ENCODE measurements around the gene UBAC1. TPM values are rescaled to one million over a fixed set of nuclear protein-coding genes. Genes with fewer than 3 reads are reported as not detected.
A peak's percentile ranks its signal among the peaks of the same experiment; 100 is the strongest.

UBAC1 gene
- polyA plus RNA-seq, 1 donor (not counting 4 experiments of a cell fraction or from before 2014, with no cell fraction given): 50.7 TPM

DNA sequence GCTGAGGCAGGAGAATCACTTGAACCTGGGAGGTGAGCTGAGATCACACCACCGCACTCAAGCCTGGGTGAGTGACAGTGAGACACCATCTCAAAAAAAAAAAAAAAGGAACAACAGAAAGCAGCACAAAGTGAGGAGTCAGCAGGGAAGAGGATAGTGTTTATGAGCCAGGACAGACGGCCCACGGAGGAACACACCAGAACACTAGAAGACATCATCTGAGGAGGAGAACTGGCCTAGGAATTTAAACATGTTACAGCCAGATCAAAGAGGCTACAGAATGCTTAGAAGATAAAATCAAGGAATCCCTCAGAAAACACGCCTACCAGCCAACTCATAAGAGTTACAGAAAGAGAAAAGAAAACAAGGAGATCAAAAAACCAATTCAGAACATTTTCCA is 12.2 kb downstream of the UBAC1 start:
- peaks cover 17 to 42% of the 10 kb centered on the region in 2 experiments for H3K36me3 ChIP-seq (ENCODE audit: control insufficient read depth in 2 of 2, extremely low read depth in 1 of 2, insufficient read depth in 2 of 2, low read length in 2 of 2)
- DNase-seq (ENCODE audit: low read depth, low spot score): no peak
- peak overlapping the region; percentile 32 for H3K4me2 ChIP-seq (ENCODE audit: control insufficient read depth, extremely low read depth, insufficient read depth, low read depth, low read length)
- H3K79me2 ChIP-seq (ENCODE audit: control insufficient read depth, insufficient read depth, low read length): peaks cover 1% of the 10 kb centered on the region
- H3K27me3 ChIP-seq (ENCODE audit: control insufficient read depth, extremely low read depth, insufficient read depth, low read length): no peaks in the 10 kb centered on the region
- dilution Hi-C loops (cut with MboI; ENCODE audit: extremely low pct_ligation_motif_present, low sequenced_read_pairs): no loop called here
- H2AFZ ChIP-seq (ENCODE audit: control insufficient read depth, low read length): no peak overlapping the region
- peak overlapping the region; percentile 95 for H3K27ac ChIP-seq (ENCODE audit: control insufficient read depth, insufficient read depth, low read length)
- H3K9me1 ChIP-seq (ENCODE audit: control insufficient read depth, extremely low read depth, insufficient read depth, low read length): no peaks in the 10 kb centered on the region
- H3K9ac ChIP-seq (ENCODE audit: control insufficient read depth, extremely low read depth, insufficient read depth, low read length): no peak overlapping the region
- H4K20me1 ChIP-seq (ENCODE audit: control insufficient read depth, extremely low read depth, insufficient read depth, low read length): no peaks in the 10 kb centered on the region
- H3K4me1 ChIP-seq (ENCODE audit: control insufficient read depth, extremely low read depth, insufficient read depth, low read length): peaks cover 43% of the 10 kb centered on the region
- H3K9me3 ChIP-seq (ENCODE audit: control insufficient read depth, low read depth, low read length): no peaks in the 10 kb centered on the region
- TF ChIP-seq, protein P1, sequence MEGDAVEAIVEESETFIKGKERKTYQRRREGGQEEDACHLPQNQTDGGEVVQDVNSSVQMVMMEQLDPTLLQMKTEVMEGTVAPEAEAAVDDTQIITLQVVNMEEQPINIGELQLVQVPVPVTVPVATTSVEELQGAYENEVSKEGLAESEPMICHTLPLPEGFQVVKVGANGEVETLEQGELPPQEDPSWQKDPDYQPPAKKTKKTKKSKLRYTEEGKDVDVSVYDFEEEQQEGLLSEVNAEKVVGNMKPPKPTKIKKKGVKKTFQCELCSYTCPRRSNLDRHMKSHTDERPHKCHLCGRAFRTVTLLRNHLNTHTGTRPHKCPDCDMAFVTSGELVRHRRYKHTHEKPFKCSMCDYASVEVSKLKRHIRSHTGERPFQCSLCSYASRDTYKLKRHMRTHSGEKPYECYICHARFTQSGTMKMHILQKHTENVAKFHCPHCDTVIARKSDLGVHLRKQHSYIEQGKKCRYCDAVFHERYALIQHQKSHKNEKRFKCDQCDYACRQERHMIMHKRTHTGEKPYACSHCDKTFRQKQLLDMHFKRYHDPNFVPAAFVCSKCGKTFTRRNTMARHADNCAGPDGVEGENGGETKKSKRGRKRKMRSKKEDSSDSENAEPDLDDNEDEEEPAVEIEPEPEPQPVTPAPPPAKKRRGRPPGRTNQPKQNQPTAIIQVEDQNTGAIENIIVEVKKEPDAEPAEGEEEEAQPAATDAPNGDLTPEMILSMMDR (optimal IDR thresholded peaks at IDR 0.05 in 1 of 3, IDR thresholded peaks at IDR 0.05 in 1 of 3, conservative IDR thresholded peaks at IDR 0.05 in 1 of 3; ENCODE audit: extremely low read depth in 1 of 3, insufficient read depth in 2 of 3, low read length in 3 of 3): no peak
- TF ChIP-seq EZH2 (IDR thresholded peaks at IDR 0.05; ENCODE audit: low read length): no peak
- FAIRE-seq: no peak
- H3K4me3 ChIP-seq (ENCODE audit: control insufficient read depth in 2 of 3, extremely low read depth in 1 of 3, insufficient read depth in 2 of 3, low read depth in 1 of 3, low read length in 3 of 3): no peak overlapping the region

DNA sequence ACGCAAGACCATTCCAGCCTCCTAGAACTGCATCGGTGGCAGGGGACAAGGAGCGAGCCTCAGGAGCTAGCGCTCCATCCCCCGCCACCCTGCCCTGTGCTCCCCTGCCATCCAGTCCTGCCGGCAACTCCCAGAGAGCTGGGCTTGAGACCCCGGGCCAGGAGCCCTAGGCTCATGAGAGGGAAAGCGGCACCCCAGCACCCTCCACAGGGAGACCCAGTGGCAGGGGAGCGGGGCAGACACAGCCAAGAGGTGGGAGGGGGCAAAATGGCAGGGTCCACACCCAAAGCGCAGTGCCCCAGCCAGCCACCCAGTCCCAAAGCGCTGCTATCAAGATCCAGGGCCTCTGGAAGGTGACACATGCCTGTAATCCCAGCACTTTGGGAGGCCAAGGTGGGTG is 12.7 kb downstream of the UBAC1 start:
- Histone ChIP-seq H3K4me2 (ENCODE audit: control insufficient read depth, extremely low read depth, insufficient read depth, low read depth, low read length) (no peak overlapping the region), H3K36me3 (ENCODE audit: control insufficient read depth in 2 of 2, extremely low read depth in 1 of 2, insufficient read depth in 2 of 2, low read length in 2 of 2) (peaks cover 18 to 44% of the 10 kb centered on the region in 2 experiments), H3K4me3 (ENCODE audit: control insufficient read depth in 2 of 3, extremely low read depth in 1 of 3, insufficient read depth in 2 of 3, low read depth in 1 of 3, low read length in 3 of 3) (no peak overlapping the region), H4K20me1 (ENCODE audit: control insufficient read depth, extremely low read depth, insufficient read depth, low read length) (no peaks in the 10 kb centered on the region), H3K27ac (ENCODE audit: control insufficient read depth, insufficient read depth, low read length) (no peak overlapping the region), H3K4me1 (ENCODE audit: control insufficient read depth, extremely low read depth, insufficient read depth, low read length) (peaks cover 43% of the 10 kb centered on the region), H3K9me3 (ENCODE audit: control insufficient read depth, low read depth, low read length) (no peaks in the 10 kb centered on the region), H3K9me1 (ENCODE audit: control insufficient read depth, extremely low read depth, insufficient read depth, low read length) (no peaks in the 10 kb centered on the region), H3K79me2 (ENCODE audit: control insufficient read depth, insufficient read depth, low read length) (peaks cover 1% of the 10 kb centered on the region), H3K27me3 (ENCODE audit: control insufficient read depth, extremely low read depth, insufficient read depth, low read length) (no peaks in the 10 kb centered on the region), H2AFZ (ENCODE audit: control insufficient read depth, low read length) (no peak overlapping the region), H3K9ac (ENCODE audit: control insufficient read depth, extremely low read depth, insufficient read depth, low read length) (no peak overlapping the region)
- dilution Hi-C loops (cut with MboI; ENCODE audit: extremely low pct_ligation_motif_present, low sequenced_read_pairs): no loop called here
- no peak for DNase-seq (ENCODE audit: low read depth, low spot score)
- FAIRE-seq: no peak
- no peak for TF ChIP-seq EZH2 (IDR thresholded peaks at IDR 0.05; ENCODE audit: low read length)
- TF ChIP-seq, protein P1 (optimal IDR thresholded peaks at IDR 0.05 in 1 of 3, IDR thresholded peaks at IDR 0.05 in 1 of 3, conservative IDR thresholded peaks at IDR 0.05 in 1 of 3; ENCODE audit: extremely low read depth in 1 of 3, insufficient read depth in 2 of 3, low read length in 3 of 3): no peak
